Measurements from ENCODE around the gene THEM4. TPM values are rescaled to one million over a fixed set of nuclear protein-coding genes. Genes with fewer than 3 reads are reported as not detected.

Gene THEM4
- total and polyA plus RNA-seq, 2 of the 8 experiments (the other 6 are each of a cell fraction or from before 2014, with no cell fraction given) = 9.9 to 11.2 TPM

- Histone ChIP-seq H3K79me2 (ENCODE audit: control insufficient read depth in 1 of 2, insufficient read depth in 2 of 2, low read length in 2 of 2) (no peaks in the 10 kb centered on the region), H3K4me3 (ENCODE audit: extremely low read depth in 1 of 4, insufficient read depth in 2 of 4, low read depth in 3 of 4, low read length in 4 of 4) (no peak overlapping the region), H3K18ac (ENCODE audit: extremely low read depth, low read length) (no peak overlapping the region), H2BK5ac (ENCODE audit: low read depth, low read length) (no peak overlapping the region), H3K4me1 (replicated peaks in 1 of 4; ENCODE audit: control insufficient read depth in 3 of 4, insufficient read depth in 4 of 4, low read length in 3 of 4) (peaks cover 0 to 3% (median 0%) of the 10 kb centered on the region in 4 experiments; a peak in 2 of 7 replicates), H3K23me2 (ENCODE audit: low read depth, low read length) (no peaks in the 10 kb centered on the region; the same call in 1 of the 2 replicates), H3K14ac (ENCODE audit: insufficient read length) (no peak overlapping the region), H2AFZ (ENCODE audit: low read length) (no peak overlapping the region), H4K8ac (ENCODE audit: extremely low read depth, insufficient read depth, low read length) (no peak overlapping the region), H3K56ac (replicated peaks; ENCODE audit: insufficient read length, low read depth, low read length) (no peak overlapping the region), H2BK120ac (replicated peaks; ENCODE audit: low read depth, low read length) (no peak overlapping the region), H3K4me2 (ENCODE audit: insufficient read depth in 1 of 2, low read depth in 2 of 2, low read length in 2 of 2) (no peak overlapping the region; a peak in 1 of 4 replicates), H3K4ac (replicated peaks; ENCODE audit: insufficient read length, low read depth, low read length) (no peak overlapping the region), H2BK20ac (ENCODE audit: low read length) (no peak overlapping the region), H2AK5ac (ENCODE audit: low read depth, low read length) (no peak overlapping the region), H3K36me3 (ENCODE audit: control insufficient read depth in 2 of 4, insufficient read depth in 4 of 4, low read length in 3 of 4) (no peaks in the 10 kb centered on the region), H3K9ac (replicated peaks in 1 of 4; ENCODE audit: extremely low read depth in 1 of 4, low read depth in 3 of 4, low read length in 3 of 4) (no peak overlapping the region; a peak in 1 of 7 replicates), H2BK12ac (ENCODE audit: low read depth, low read length) (peak overlapping the region; percentile 52; the same call in 1 of the 2 replicates), H4K91ac (replicated peaks; ENCODE audit: insufficient read length, low read length) (no peak overlapping the region), H3K23ac (ENCODE audit: insufficient read length) (no peak overlapping the region), H4K5ac (ENCODE audit: insufficient read length, low read depth, low read length) (no peak overlapping the region), H3K9me3 (ENCODE audit: insufficient read depth in 2 of 2, low read depth in 1 of 2, low read length in 1 of 2) (no peaks in the 10 kb centered on the region), H3K27ac (ENCODE audit: low read depth, low read length) (0 out of 2 replicates have a peak overlapping the region, but pooled peaks have one; percentile 14), H4K20me1 (replicated peaks in 1 of 2; ENCODE audit: control insufficient read depth in 1 of 2, insufficient read depth in 2 of 2, low read length in 2 of 2) (no peaks in the 10 kb centered on the region), H2BK15ac (ENCODE audit: low read length) (no peak overlapping the region), H3K27me3 (replicated peaks in 1 of 4; ENCODE audit: control insufficient read depth in 3 of 4, extremely low read depth in 1 of 4, insufficient read depth in 3 of 4, low read length in 3 of 4) (no peaks in the 10 kb centered on the region), H3K79me1 (ENCODE audit: low read depth, low read length) (no peaks in the 10 kb centered on the region)
- CTCF ChIA-PET (ENCODE audit: partially characterized antibody) = interaction anchor here (0.6 to 3.3 kb wide), 5 partner anchors 11 to 57 kb away, joined by 3 to 20 read pairs (median 5); no protein-coding TSS in a partner anchor
- POLR2A ChIA-PET (ENCODE audit: partially characterized antibody) = interaction anchor here (0.7 to 1.5 kb wide), 2 partner anchors 13 to 37 kb away, joined by 3 read pairs; partner anchors contain the start of gene THEM4
- WGBS, 2 experiments (ENCODE audit: extremely low coverage in 1 of 2, insufficient coverage in 1 of 2, insufficient read length in 1 of 2, insufficient replicate concordance in 2 of 2, low coverage in 1 of 2, low lambda C conversion rate in 2 of 2, missing lambda C conversion rate in 1 of 2) = 66% methylated on average over 10 of the region's 10 CpGs; no CpG with 5 or more reads in 1 of the 2 experiments
- no peak for FAIRE-seq
- peak; percentile 57 to 59 for DNase-seq (ENCODE audit: low read depth in 1 of 2, low spot score in 2 of 2)
- no peak for TF ChIP-seq CTBP2 (IDR thresholded peaks at IDR 0.05; ENCODE audit: borderline replicate concordance, insufficient read depth, insufficient read length, low read length)
- no peak for TF ChIP-seq ATF2 (IDR thresholded peaks at IDR 0.05; ENCODE audit: low read length)
- no peak for TF ChIP-seq EGR1 (IDR thresholded peaks at IDR 0.05; ENCODE audit: borderline replicate concordance, low read depth, low read length)
- peak; percentile 95 for TF ChIP-seq JUND (IDR thresholded peaks at IDR 0.05; ENCODE audit: low read length)
- 0 out of 2 replicates have a peak, but pooled peaks have one; percentile 48 for TF ChIP-seq JUN (IDR thresholded peaks at IDR 0.05; ENCODE audit: low read depth, low read length)
- no peak for TF ChIP-seq SIN3A (conservative IDR thresholded peaks at IDR 0.05 in 1 of 2, IDR thresholded peaks at IDR 0.05 in 1 of 2; ENCODE audit: low read depth in 1 of 2, low read length in 2 of 2)
- TF ChIP-seq EP300 (IDR thresholded peaks at IDR 0.05; ENCODE audit: borderline replicate concordance in 1 of 2, low read depth in 2 of 2, low read length in 2 of 2) = peak in 1 of 2 experiments; percentile 83; a peak in 1 of 3 replicates
Measured at GRCh38 chr1:151945725-151946722, 36.7 kb upstream of the THEM4 start.
